ENCODE measurements around the gene PLA2G6.
A peak's percentile ranks its signal among the peaks of the same experiment; 100 is the strongest.
"Not testable (repeated sequence)": the region's sequence is repeated elsewhere in the genome, so short reads cannot be mapped to it uniquely, and the experiment has no call there.

Gene PLA2G6

DNA sequence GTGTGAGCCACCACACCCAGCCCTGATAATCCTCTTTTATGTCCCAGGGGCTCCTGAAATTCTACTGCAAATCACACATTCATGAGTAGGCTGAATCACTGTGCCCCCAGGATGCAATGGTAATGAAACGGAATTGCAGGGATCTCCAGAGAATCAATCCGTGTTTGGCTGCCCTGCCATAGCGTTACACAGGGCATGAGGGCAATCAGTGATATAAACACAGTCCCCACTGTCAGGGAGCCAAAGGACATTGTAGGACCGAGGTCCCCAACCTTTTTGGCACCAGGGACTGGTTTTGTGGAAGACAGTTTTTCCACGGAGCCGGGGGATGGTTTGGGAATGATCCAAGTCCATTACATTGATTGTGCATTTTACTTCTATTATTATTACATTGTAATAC is 9.0 kb upstream of the PLA2G6 start:
- no peak overlapping the region for H3K4me3 ChIP-seq (replicated peaks in 1 of 2; ENCODE audit: low read depth in 2 of 2, low read length in 2 of 2)
- TF ChIP-seq, protein P1, sequence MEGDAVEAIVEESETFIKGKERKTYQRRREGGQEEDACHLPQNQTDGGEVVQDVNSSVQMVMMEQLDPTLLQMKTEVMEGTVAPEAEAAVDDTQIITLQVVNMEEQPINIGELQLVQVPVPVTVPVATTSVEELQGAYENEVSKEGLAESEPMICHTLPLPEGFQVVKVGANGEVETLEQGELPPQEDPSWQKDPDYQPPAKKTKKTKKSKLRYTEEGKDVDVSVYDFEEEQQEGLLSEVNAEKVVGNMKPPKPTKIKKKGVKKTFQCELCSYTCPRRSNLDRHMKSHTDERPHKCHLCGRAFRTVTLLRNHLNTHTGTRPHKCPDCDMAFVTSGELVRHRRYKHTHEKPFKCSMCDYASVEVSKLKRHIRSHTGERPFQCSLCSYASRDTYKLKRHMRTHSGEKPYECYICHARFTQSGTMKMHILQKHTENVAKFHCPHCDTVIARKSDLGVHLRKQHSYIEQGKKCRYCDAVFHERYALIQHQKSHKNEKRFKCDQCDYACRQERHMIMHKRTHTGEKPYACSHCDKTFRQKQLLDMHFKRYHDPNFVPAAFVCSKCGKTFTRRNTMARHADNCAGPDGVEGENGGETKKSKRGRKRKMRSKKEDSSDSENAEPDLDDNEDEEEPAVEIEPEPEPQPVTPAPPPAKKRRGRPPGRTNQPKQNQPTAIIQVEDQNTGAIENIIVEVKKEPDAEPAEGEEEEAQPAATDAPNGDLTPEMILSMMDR (IDR thresholded peaks at IDR 0.05; ENCODE audit: low read depth, low read length), result no peak

DNA sequence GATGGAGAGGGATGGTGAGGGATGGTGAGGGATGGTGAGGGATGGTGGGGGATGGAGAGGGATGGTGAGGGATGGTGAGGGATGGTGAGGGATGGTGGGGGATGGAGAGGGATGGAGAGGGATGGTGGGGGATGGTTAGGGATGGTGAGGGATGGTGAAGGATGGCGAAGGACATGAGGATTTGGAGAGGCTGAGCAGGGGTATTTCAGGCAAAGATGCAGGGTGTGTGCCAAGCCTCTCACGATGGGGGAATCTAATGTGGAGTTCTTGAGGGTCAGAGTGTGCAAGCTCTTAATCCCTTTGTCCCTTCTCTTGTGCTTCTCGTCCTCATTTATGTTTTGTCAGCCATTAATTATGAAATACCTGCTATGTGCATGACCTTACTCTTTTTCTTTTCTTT is 7.5 kb upstream of the PLA2G6 start:
- TF ChIP-seq, protein P1 (IDR thresholded peaks at IDR 0.05; ENCODE audit: low read depth, low read length), result no peak
- H3K4me3 ChIP-seq (replicated peaks in 1 of 2; ENCODE audit: low read depth in 2 of 2, low read length in 2 of 2), result no peak overlapping the region
- no peak for DNase-seq (ENCODE audit: low read depth in 2 of 2)

More for the DNA sequence above, 9.0 kb upstream of the PLA2G6 start:
- DNase-seq (ENCODE audit: low read depth in 2 of 2), result no peak

DNA sequence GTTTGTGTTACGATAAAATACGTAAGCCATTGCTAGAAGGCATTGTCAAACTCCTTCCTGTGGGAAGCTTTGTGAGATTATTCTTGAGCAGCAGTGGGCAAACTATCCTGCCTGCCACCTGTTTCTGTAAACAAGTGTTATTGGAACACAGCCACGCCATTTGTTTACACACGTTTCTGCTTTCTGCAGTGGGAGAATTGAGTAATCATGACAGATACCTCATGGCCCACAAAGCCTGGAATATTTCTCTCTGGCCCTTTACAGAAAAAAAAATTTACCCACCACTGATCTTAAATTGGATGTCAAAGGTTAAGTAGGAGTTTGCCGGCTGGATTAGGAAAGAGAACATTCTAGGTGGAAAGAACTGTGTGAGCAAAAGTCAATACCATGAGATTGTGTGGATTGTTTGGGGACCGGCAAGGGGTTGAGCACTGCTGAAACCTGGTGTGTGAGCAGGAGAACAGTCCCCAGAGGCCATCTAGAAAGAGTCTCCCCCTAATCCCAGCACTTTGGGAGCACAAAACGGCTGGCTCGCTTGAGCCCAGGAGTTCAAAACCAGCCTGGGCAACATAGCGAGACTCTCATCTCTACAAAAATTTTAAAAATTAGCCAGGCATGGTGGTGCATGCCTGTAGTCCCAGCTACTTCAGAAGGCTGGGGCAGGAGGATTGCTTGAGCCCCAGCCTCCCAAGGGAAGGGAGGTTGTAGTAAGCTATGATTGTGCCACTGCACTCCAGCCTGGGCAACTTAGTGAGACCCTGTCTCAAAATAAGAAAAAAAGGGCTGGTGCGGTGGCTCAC is 6.0 kb upstream of the PLA2G6 start:
- H3K4me3 ChIP-seq (replicated peaks in 1 of 2; ENCODE audit: low read depth in 2 of 2, low read length in 2 of 2), result no peak overlapping the region
- TF ChIP-seq, protein P1 (IDR thresholded peaks at IDR 0.05; ENCODE audit: low read depth, low read length), result no peak
- peak; percentile 70 to 72 for DNase-seq (ENCODE audit: low read depth in 2 of 2)

DNA sequence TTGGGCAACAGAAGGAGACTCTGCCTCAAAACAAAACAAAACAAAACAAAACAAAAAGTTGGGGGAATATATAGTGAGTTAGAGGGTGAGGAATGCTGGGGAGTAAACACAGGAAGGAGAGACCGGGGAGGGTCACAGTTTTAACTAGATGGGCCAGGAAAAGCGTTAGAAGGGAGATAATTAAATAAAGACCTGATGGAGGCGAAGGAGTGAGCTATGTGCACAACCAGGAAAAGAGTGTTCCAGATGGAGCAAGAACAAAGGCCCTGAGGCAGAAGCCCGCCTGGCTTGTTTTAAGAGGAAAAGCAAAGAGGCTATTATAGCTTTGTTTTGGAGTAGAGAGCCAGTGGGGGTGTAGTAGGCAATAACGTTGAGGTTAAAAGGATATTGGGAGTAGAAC is 4.8 kb upstream of the PLA2G6 start:
- H3K4me3 ChIP-seq (replicated peaks in 1 of 2; ENCODE audit: low read depth in 2 of 2, low read length in 2 of 2), result no peak overlapping the region
- peak in 1 of 2 donors; percentile 31 for DNase-seq (ENCODE audit: low read depth in 2 of 2)
- TF ChIP-seq, protein P1 (IDR thresholded peaks at IDR 0.05; ENCODE audit: low read depth, low read length), result no peak

DNA sequence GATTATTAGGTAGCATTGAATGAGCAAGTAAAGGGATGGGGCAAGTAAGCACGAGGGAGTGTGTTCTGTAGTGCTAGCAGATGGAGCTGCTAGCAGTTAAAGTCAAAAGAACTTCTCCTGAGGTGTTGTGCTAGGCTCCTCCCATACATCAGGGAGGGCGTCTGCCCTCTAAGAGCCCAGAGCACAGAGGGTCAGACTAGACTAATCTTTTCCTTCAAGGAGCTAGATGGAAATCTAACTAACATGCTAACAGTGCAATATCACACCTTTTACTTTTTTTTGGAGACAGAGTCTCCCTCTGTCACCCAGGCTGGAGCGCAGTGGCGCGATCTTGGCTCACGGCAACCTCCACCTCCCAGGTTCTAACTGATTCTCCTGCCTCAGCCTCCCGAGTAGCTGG is 3.2 kb upstream of the PLA2G6 start:
- TF ChIP-seq, protein P1 (IDR thresholded peaks at IDR 0.05; ENCODE audit: low read depth, low read length), result no peak
- H3K4me3 ChIP-seq (replicated peaks in 1 of 2; ENCODE audit: low read depth in 2 of 2, low read length in 2 of 2), result no peak overlapping the region
- no peak for DNase-seq (ENCODE audit: low read depth in 2 of 2)

DNA sequence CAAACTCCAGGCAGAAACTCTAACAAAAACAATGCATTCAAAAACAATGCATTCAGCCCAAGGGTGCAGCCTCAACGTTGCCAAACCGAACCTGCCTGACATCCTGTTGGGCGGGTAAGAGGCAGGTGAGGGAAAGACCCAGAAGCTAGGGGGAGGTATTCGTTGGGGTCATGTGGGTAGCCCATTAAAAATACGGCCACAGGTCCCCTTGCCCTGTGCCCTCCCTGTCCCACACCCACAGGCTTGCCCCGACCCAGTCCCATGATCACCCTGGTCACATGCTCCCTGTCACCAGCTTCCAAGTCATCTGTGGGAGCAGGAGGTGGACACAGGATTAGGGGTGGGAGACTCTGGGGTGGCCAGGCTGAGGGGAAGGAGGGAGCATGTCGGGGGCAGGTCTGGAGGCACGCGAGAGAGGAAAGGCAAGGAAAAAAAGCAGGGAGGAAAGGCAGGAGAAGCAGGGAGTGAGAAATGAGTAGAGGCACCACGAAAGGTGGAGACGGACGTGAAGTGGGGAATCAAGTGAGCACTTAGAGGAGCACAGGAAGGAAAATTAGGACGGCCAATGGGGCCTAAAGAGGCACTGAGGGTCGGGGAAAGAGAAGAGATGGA is 683 bp downstream of the PLA2G6 start:
- peak in 1 of 2 donors; percentile 18 for DNase-seq (ENCODE audit: low read depth in 2 of 2)
- H3K4me3 ChIP-seq (replicated peaks in 1 of 2; ENCODE audit: low read depth in 2 of 2, low read length in 2 of 2), result peak overlapping the region; percentile 50 to 53
- TF ChIP-seq, protein P1 (IDR thresholded peaks at IDR 0.05; ENCODE audit: low read depth, low read length), result no peak

DNA sequence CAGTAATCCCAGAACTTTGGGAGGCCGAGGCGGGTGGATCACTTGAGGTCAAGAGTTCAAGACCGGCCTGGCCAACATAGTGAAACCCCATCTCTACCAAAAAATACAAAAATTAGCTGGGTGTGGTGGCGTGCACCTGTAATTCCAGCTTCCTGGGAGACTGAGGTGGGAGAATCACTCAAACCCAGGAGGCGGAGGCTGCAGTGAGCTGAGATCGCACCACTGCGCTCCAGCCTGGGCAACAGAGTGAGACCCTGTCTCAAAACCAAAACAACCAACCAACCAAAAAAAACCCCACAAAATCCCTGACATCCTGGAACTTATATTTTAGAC is 3.1 kb downstream of the PLA2G6 start:
- not testable (repeated sequence) for H3K4me3 ChIP-seq (replicated peaks in 1 of 2; ENCODE audit: low read depth in 2 of 2, low read length in 2 of 2); DNase-seq (ENCODE audit: low read depth in 2 of 2)

All from cardiac fibroblast (primary cell).